Stimulated activated CD4-positive, alpha-beta T cell treated with anti-CD3 and anti-CD28 coated beads, Interleukin-15, amount 100 ng/mL, for 48 hours (primary cell): ENCODE measurements around the gene COP1.
"Not testable (repeated sequence)": the region's sequence is repeated elsewhere in the genome, so short reads cannot be mapped to it uniquely, and the experiment has no call there.

Experiments
- DNase-seq, 2 donors: peaks; one replicate each; pipeline ENCODE4 v3.0.0-alpha.2; 2020; ENCODE audit warnings: low read depth in 2 of 2

The COP1 gene

GRCh38 chr1:176206961-176207902, at the start of gene COP1:
Gene COP1 (minus strand): TSS chr1:176207286. CDS start chr1:176206978, 308 bp downstream.
- DNase-seq: peak; percentile 92

- no peak for DNase-seq
These were observed 45.1 kb upstream of the COP1 start for GRCh38 chr1:176252191-176252590.

GRCh38 chr1:176244851-176245250, 37.8 kb upstream of the COP1 start:
- no peak for DNase-seq

GRCh38 chr1:176243746-176244145, 36.7 kb upstream of the COP1 start:
- no peak for DNase-seq

GRCh38 chr1:176241385-176242015, 34.4 kb upstream of the COP1 start:
- DNase-seq: peak; percentile 3 to 17

GRCh38 chr1:176233657-176234056, 26.6 kb upstream of the COP1 start:
- not testable (repeated sequence) for DNase-seq

- DNase-seq: no peak
These were observed 20.5 kb upstream of the COP1 start for GRCh38 chr1:176227579-176227978.

- DNase-seq: no peak
These were observed 18.8 kb upstream of the COP1 start for GRCh38 chr1:176225911-176226310.

GRCh38 chr1:176225479-176225875, 18.4 kb upstream of the COP1 start:
- no peak for DNase-seq

GRCh38 chr1:176222196-176222595, 15.1 kb upstream of the COP1 start:
- no peak for DNase-seq

GRCh38 chr1:176220100-176220689, 13.1 kb upstream of the COP1 start:
- DNase-seq: no peak

- no peak for DNase-seq
These were observed 10.5 kb upstream of the COP1 start for GRCh38 chr1:176217461-176218099.

GRCh38 chr1:176216031-176216430, 8.9 kb upstream of the COP1 start:
- no peak for DNase-seq

GRCh38 chr1:176211396-176212165, 4.5 kb upstream of the COP1 start:
- DNase-seq: no peak

GRCh38 chr1:176208034-176208433, 948 bp upstream of the COP1 start:
- no peak for DNase-seq

- peak in 1 of 2 donors; percentile 27 for DNase-seq
These were observed 803 bp downstream of the COP1 start for GRCh38 chr1:176206006-176206960.

- DNase-seq: no peak
These were observed 1.7 kb downstream of the COP1 start for GRCh38 chr1:176205332-176205914.

- DNase-seq: not testable (repeated sequence)
These were observed 2.4 kb downstream of the COP1 start for GRCh38 chr1:176204655-176205054.

- no peak for DNase-seq
These were observed 3.4 kb downstream of the COP1 start for GRCh38 chr1:176203735-176204134.

GRCh38 chr1:176201568-176201967, 5.5 kb downstream of the COP1 start:
- DNase-seq: no peak
